Measurements from ENCODE around the gene CENPK.
"Not testable (repeated sequence)": the region's sequence is repeated elsewhere in the genome, so short reads cannot be mapped to it uniquely, and the experiment has no call there.

Gene CENPK, protein sequence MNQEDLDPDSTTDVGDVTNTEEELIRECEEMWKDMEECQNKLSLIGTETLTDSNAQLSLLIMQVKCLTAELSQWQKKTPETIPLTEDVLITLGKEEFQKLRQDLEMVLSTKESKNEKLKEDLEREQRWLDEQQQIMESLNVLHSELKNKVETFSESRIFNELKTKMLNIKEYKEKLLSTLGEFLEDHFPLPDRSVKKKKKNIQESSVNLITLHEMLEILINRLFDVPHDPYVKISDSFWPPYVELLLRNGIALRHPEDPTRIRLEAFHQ

DNA sequence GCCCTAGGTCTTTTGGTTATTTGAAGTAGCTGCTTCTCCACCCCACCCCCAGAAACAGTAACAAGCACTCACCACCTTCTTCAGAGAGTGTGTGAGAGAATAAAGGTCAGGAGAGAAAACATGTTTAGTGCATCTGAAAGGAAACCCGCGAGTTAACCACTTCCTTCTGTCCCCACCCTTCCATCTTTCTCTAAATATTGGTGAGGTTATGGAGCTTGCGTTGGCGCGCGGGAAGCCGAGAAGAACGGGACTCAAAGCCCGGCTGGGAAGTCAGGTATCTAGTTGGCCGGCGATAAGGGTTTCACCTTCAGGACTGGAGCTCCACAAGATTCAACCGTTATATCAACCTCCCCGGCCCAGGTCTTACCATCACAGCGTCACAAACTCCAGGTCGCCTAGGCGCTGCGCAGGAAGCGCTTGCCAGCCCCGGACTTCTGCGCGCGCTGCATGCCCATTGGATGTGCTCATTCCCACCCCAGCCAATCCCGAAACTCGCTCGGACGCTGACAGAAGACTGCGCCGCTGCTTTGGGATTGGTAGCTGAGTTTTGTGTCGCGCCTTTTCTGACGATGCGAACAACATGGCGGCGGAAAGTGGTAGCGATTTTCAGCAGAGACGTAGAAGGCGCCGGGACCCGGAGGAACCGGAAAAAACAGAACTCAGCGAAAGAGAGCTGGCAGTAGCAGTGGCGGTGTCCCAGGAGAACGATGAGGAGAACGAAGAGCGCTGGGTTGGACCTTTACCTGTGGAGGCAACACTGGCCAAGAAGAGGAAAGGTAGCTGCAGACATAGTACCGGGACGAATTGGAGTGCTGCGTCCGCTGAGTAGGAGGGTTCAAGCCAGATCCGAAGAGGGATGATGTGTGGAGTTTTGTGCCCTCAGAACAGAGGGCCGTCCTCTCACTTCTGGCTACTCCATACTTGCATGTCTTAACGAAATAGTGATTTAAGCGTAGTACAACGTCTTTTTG, at the start of gene CENPK, which contains the start of gene PPWD1:
Gene CENPK, minus strand, starts transcription at position 438 of the 971 bp plus-strand sequence. CDS start 8,261 bp downstream, outside the sequence.
Gene PPWD1, plus strand, starts transcription at position 566 of the 971 bp plus-strand sequence. Its CDS starts 15 bp downstream, at position 581.
- peak within 1 kb of the TSS; percentile 82 for H3K27ac ChIP-seq
- TF ChIP-seq ZFX (IDR thresholded peaks at IDR 0.05; ENCODE audit: borderline replicate concordance) = no peak
- TF ChIP-seq, protein P1, sequence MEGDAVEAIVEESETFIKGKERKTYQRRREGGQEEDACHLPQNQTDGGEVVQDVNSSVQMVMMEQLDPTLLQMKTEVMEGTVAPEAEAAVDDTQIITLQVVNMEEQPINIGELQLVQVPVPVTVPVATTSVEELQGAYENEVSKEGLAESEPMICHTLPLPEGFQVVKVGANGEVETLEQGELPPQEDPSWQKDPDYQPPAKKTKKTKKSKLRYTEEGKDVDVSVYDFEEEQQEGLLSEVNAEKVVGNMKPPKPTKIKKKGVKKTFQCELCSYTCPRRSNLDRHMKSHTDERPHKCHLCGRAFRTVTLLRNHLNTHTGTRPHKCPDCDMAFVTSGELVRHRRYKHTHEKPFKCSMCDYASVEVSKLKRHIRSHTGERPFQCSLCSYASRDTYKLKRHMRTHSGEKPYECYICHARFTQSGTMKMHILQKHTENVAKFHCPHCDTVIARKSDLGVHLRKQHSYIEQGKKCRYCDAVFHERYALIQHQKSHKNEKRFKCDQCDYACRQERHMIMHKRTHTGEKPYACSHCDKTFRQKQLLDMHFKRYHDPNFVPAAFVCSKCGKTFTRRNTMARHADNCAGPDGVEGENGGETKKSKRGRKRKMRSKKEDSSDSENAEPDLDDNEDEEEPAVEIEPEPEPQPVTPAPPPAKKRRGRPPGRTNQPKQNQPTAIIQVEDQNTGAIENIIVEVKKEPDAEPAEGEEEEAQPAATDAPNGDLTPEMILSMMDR (IDR thresholded peaks at IDR 0.05) = no peak

DNA sequence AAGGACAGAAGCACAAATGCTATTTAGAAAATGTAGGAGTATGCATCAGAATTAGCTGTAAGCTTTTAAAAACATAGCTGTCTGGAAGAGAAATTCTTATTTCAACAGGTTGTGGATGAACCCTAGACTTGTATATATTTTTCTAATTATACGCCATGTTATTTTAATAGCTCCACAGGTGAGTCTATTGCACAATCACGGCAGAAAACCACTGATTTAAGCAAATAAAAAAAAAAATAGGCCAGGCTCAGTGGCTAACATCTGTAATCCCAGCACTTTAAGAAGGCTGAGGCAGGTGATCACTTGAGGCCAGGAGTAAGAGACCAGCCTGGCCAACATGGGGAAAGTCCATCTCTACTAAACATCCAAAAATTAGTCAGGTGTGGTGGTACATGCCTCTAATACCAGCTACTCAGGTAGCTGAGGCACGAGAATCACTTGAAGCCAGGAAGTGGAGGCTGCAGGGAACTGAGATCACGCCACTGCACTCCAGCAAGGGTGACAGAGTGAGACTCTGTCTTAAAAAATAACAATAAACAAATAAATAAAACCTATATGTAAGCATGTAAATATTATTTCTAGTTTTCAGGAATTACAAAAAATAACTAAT, 49.4 kb upstream of the CENPK start:
- TF ChIP-seq, protein P1 (IDR thresholded peaks at IDR 0.05) = no peak
- no peak for TF ChIP-seq ZFX (IDR thresholded peaks at IDR 0.05; ENCODE audit: borderline replicate concordance)
- no peak overlapping the region for H3K27ac ChIP-seq

DNA sequence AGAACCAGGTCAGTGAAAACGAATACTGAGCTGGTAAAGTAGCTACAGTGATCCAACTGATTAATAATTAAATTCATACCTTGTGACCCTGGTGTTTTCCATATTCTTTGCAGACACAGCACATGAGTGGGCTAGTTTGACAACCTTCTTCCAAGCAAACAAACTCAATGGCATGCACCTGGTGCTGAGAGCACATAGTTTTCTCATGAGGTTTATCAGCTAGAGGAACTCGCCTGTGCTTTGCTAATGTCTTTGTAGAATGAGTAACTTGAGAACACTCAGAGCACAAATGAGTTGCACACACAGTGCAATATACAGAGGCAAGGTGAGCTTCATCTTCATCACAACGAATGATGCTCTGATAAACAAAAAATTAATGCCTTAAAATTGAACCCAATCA, 48.6 kb upstream of the CENPK start:
- TF ChIP-seq, protein P1 (IDR thresholded peaks at IDR 0.05) = no peak
- no peak for TF ChIP-seq ZFX (IDR thresholded peaks at IDR 0.05; ENCODE audit: borderline replicate concordance)
- H3K27ac ChIP-seq = 0 out of 2 replicates have a peak overlapping the region, but pooled peaks have one; percentile 7

DNA sequence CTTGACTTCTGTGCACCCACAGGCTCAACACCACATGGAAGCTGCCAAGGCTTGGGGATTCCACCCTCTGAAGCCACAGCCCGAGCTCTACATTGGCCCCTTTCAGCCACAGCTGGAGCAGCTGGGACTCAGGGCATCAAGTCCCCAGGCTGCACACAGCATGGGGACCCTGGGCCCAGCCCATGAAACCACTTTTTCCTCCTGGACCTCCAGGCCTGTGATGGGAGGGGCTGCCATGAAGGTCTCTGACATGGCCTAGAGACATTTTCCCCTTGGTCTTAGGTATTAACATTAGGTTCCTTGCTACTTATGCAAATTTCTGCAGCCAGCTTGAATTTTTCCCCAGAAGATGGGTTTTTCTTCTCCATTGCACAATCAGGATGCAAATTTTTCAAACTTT, 38.8 kb upstream of the CENPK start:
- not testable (repeated sequence) for H3K27ac ChIP-seq

DNA sequence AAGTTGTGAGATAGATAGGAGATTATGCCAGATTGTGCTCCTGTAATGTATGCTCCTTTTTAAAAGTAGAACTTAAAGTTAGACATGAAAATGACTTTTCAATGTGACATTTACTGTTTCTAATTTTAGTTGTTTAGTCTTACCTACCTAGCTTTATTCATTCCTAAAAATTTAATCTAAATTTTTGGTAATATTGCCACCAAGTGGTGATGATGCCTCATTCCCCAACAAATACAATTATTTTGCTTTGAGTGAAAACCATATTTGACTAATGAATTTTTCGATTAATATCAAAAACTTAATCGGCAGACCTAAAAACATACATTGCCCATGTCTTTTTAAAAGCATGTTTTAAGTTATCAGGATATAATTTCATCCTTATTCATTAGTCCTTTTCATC, 25.7 kb upstream of the CENPK start:
- TF ChIP-seq, protein P1 (IDR thresholded peaks at IDR 0.05) = no peak
- TF ChIP-seq ZFX (IDR thresholded peaks at IDR 0.05; ENCODE audit: borderline replicate concordance) = no peak
- no peak overlapping the region for H3K27ac ChIP-seq

DNA sequence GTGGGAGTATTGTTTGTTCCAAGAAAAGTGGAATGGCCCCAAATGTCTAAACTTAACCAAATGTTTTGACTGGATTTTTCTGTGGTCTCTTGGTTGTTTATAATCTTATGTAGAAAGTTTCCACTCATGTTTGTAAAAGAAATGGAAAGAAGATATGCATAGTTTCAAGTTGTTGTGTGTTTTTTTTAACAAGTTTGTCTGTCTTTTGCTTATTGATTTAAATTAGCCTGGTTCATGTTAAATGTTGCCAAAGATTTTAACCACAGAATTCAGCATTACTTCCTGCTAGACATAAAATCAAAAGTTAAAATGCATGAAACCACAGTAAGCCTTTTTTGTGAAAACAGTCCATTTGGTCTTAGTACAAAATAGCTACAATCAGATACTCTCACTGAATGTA, 14.2 kb upstream of the CENPK start:
- no peak overlapping the region for H3K27ac ChIP-seq
- no peak for TF ChIP-seq ZFX (IDR thresholded peaks at IDR 0.05; ENCODE audit: borderline replicate concordance)
- TF ChIP-seq, protein P1 (IDR thresholded peaks at IDR 0.05) = no peak

DNA sequence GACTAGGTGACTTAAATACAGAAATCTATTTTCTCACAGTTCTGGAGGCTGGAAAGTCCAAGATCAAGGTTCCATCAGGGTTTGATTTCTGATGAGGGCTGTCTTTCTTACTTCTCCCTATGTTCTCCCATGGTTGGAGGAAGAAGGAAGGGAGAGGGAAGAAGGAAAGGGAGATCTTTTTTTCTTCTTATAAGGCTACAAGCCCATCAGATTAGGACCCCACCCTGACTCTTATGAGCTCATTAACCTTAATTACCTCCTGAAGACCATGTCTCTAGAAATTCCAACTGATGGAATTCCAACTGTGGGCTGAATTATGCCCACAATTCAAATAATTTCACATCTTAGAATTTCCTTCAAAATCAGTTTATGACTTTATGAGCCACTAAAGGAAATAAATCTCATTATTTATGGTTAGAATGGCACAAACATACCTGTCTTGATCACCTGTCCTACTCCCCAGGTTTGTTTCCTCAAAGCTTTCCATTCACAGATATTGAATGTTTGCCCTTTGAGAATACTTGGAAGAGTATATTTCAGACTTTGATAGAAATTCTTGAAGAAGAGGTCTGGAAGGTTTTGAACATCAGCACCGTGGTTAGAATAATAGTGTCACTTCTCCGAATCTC, 7.7 kb upstream of the CENPK start:
- no peak overlapping the region for H3K27ac ChIP-seq
- TF ChIP-seq, protein P1 (IDR thresholded peaks at IDR 0.05) = no peak
- no peak for TF ChIP-seq ZFX (IDR thresholded peaks at IDR 0.05; ENCODE audit: borderline replicate concordance)
